ENCODE results near the gene PKP3.
"Not testable (repeated sequence)": the region's sequence is repeated elsewhere in the genome, so short reads cannot be mapped to it uniquely, and the experiment has no call there.

PKP3 gene

DNA sequence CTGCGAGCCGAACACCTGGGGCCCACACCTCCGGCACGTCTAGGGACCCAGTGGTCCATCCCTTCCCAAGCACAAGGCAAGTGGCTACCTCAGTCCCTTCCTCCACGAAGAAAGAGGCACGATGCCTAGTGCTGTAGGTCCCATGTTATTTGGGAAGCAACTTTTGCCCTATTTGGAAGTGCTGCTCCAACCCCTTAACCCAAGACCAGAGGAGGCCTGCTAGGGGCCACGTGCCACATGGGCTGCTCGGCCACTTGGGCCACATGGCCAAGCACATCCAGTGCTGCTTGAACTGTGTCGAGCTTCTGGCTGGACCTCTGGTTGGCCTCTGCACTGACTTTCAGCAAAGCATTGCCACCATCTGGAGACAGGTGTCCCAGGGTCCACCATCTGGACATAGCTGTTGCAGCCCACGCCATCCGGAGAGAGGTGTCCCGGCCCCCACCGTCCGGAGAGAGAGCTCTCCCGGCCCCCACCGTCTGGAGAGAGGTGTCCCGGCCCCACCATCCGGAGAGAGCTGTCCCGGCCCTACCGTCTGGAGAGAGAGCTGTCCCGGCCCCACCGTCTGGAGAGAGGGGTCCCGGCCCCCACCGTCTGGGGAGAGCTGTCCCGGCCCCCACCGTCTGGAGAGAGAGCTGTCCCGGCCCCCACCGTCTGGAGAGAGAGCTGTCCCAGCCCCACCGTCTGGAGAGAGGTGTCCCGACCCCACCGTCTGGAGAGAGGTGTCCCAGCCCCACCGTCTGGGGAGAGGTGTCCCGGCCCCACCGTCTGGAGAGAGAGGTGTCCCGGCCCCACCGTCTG lies 31.2 kb upstream of the PKP3 start:
- in situ Hi-C loops (cut with MboI; ENCODE audit: low sequenced_read_pairs), result no loop called here

- in situ Hi-C loops (cut with MboI; ENCODE audit: low sequenced_read_pairs), result not testable (repeated sequence)
Observed at GRCh38 chr11:363443-363805, 30.6 kb upstream of the PKP3 start.

DNA sequence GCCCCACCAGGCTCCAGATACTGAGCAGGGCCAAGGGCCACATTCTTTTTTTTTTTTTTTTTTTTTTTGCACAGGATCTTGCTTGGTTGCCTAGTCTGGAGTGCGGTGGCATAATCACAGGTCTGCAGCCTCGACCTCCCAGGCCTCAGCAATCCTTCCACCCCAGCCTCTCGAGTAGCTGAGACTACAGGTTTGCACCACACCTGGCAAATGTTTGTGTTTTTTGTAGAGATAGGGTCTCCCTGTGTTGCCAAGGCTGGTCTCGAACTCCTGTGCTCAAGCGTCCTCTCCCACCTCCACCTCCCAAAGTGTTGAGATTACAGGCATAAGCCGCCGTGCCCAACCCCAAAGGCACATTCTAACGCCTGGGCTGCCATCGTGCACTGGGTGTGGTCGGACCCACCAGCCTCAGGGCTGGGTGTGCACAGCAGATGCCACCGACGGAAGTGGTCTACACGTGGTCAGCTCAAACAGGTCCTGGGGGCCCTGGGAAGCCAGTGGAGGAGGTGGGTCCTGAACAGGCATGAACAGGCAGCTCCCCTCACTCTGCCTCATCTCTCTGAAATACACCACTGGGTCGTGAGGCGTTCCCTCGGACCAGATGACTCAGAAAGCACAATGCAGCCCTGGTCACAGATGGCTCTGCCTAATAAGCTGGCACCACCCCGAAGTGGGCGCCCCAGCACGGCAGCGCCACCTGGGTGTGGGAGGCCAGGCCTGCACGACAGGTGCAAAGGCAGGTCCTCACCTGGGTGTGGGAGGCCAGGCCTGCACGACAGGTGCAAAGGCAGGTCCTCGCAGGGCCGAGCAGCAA lies 29.9 kb upstream of the PKP3 start:
- in situ Hi-C loops (cut with MboI; ENCODE audit: low sequenced_read_pairs), result no loop called here

DNA sequence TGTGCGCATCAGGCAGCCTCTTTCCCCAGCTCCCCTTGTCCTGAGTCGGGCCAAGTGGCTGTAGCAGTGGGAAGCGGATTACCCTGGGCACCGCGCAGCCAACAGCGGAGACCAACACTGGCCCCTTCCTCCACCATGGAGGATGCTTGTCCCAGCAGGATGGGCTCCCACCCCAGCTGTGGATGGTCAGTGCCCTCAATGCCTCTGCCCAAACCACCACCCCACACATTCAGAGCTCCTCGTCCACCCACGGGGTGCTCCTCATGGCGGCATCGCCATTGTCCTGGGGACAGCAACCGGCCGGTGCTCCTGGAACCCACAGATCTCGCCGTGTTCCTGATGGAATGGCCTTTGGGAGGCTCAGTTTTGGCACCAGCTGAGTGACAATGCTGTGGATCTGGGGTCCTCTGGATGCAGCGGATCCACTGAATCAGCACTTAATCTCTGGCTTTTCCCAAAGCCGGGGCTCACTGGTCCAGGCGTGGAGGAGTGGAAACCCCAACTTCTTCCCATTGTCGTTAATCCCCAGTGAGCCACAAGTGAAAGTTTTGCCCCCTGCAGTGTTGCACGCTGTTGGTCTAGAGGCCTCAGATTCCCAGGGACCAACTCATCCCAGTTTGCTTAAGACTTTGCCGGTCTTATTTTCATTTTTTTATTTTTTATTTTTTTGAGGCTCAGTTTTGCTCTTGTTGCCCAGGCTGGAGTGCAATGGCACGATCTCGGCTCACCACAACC lies 28.9 kb upstream of the PKP3 start:
- in situ Hi-C loops (cut with MboI; ENCODE audit: low sequenced_read_pairs), result no loop called here

DNA sequence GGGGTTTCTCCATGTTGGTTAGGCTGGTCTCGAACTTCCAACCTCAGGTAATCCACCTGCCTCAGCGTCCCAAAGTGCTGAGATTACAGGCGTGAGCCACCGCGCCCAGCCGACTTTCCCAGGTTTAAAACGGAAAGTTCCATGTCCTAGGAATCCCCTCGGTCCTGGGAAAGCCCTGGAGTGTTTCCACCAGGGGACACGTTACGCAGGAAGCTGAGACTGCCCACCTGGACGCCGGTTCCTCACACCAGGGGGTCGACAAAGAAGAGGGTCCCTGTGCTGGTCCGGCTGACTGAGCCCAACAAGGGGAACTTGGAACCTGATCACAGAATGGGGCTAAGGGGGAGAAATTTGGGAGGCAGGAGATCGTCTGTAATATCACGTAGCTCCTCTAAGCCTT lies 28.2 kb upstream of the PKP3 start:
- in situ Hi-C loops (cut with MboI; ENCODE audit: low sequenced_read_pairs), result no loop called here

- in situ Hi-C loops (cut with MboI; ENCODE audit: low sequenced_read_pairs), result no loop called here
Observed at GRCh38 chr11:367956-368413, 26.0 kb upstream of the PKP3 start.

DNA sequence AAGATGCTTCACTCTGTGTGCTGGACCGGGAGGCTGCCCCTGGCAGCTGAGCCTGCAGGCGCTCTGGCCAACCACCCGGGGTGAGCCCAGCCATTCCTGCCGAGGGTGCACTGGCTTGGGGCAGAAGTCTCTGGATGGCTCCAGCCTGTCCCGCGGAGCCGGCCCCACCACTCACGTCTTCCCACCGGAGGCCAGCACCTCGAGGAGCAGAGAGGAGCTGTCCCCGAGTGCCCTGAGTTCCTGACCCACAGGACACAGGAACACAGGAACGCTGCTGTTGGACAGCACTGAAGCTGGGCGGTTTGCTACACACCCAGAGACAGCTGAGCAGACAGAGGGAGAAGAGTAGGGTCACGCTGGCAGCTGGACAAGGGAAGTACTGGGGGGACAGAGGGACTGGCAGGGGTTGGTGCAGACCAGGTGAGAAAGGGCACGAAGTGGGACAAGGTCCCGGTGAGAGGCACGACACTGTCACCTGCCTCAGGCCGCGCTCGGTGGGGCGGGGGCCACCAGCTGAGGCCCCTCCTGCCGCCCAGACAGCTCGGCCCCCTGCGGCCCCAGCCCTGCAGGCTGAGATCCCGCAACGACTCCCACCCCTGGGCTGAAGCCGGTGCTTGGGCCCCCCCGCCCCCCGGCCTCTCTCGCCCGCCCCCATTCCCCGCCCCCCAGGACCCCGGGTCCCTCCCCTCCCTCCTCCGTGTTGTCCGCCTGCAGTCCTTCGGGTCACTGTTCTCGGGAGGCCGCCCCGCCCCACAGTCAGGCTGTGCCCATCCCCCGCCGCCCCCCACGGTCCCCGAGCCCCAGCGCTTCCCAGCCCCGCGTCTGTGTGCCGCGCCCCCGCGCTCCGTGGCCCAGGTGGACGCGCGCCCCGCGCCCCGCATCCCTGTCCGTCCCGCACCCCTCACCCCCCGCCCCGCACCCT lies 25.3 kb upstream of the PKP3 start:
- in situ Hi-C loops (cut with MboI; ENCODE audit: low sequenced_read_pairs), result no loop called here

GRCh38 chr11:369336-370018 lies 24.5 kb upstream of the PKP3 start, which contains the start of gene B4GALNT4:
Gene B4GALNT4, plus strand, starts transcription at chr11:369499. Its CDS starts 305 bp downstream, at chr11:369804.
- in situ Hi-C loops (cut with MboI; ENCODE audit: low sequenced_read_pairs), result no loop called here

DNA sequence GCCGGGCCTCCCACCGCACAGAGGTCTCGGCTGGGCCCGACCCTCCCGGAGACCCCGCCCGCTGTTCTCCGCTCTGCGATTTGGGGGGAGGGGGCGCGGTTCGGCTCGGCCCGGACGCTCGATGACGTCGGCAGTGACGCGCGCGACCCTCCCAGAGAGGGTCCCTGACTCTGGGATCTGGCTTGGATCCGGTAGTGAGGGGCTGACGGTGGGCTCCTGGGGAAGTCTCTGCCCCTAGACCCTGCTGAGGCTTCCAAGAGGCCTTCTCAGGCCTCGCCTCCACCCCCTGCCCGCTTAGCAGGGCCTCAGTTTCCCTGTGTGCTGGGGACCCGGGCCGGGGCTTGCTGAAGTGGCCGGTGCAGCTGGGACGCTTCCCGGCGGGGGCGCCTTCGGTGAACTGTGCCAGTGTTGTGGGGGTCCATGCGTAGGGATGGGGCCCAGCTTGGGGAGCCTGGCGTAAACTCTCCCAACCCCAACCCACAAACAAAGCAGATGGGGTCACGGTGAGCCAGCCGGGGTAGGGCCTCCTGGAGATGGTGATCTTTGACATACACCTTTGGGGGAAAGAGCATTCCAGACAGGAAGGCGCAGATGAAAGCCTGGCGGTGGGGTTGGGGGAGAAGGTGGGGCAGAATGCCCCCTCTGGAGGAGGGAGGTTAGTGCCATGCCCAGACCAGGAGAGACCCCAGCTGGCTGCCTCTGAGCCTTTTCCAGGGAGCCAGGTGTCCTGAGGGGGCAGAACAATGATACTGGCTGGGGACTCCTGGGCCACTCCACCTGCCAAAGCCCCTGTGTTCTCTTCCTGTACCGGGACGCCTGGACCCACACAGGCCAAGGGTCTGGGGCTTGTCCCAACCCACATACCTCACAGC lies 23.7 kb upstream of the PKP3 start:
- in situ Hi-C loops (cut with MboI; ENCODE audit: low sequenced_read_pairs), result no loop called here

- in situ Hi-C loops (cut with MboI; ENCODE audit: low sequenced_read_pairs), result no loop called here
Observed at GRCh38 chr11:371051-371450, 23.0 kb upstream of the PKP3 start.

DNA sequence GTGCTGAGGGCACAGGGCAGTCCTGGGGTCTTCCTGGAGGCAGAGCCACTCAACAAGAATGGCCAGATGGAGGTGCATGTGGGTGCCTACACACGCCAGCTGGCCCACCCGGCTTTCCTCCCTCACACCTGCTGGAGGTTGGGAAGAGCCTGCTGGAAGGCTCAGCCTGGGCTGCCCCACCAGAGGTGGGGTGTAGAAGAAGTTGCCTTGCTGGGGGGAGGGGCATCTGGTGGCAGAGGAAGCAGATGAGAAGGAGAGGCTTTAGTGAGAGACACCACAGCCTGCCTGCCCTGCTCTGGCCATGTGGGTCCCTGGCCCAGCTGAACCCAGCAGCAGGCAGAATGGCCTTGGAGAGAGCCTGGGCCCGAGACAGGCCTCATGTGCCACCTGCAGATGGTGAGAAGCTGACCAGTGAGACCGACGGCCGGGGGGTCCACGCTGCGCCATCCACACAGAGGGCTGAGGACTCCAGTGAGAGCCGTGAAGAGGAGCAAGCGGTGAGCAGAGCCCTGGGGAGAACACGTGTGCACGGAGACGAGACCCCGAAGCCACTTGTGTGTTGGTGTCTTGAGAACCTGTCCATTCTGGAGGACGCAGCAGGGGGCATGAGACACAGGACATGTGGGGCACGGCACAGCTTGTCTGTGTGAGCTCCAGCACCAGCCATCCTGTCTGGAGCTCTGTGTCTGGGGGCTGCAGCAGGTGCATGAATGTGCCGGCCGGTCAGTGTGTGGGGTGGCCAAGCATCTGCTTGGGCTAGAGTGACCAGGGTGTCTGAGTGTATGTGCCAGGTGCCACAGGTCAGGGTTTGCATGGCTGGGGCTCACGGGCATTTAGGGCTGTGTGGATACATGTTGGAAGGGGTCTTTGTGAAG lies 22.1 kb upstream of the PKP3 start:
- in situ Hi-C loops (cut with MboI; ENCODE audit: low sequenced_read_pairs), result no loop called here

DNA sequence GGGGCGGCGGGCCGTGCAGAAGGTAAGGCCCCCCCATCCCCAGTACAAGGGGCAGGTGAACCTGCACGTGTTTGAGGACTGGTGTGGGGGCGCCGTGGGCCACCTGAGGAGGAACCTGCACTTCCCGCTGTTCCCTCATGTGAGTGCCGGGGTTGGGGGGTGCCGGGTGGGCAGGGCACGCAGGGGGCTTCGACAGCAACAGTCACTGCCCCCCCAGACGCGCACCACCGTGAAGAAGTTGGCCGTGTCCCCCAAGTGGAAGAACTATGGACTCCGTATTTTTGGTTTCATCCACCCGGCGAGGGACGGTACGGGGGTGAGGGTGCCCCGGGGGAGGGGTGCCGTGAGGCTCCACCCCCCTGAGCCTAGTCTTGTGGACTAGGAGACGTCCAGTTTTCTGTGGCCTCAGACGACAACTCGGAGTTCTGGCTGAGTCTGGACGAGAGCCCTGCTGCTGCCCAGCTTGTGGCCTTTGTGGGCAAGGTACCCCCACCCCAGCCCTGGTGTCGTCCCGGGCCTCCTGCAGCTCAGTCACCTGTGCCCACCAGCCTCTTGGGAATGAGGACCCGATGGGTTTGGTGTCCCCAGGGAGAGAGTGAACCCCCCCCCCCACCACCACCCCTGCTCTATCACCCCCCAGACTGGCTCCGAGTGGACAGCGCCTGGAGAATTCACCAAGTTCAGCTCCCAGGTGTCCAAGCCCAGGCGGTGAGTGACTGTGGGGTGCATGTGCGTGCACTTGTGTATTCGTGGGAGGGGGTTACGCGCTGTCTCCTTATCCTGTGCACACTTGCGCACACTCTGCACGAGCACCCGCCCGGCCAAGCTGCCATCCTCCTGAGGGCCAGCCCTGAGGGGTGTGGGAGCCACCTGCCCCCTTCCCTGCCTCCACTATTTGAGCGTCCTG lies 20.9 kb upstream of the PKP3 start:
- in situ Hi-C loops (cut with MboI; ENCODE audit: low sequenced_read_pairs), result no loop called here

DNA sequence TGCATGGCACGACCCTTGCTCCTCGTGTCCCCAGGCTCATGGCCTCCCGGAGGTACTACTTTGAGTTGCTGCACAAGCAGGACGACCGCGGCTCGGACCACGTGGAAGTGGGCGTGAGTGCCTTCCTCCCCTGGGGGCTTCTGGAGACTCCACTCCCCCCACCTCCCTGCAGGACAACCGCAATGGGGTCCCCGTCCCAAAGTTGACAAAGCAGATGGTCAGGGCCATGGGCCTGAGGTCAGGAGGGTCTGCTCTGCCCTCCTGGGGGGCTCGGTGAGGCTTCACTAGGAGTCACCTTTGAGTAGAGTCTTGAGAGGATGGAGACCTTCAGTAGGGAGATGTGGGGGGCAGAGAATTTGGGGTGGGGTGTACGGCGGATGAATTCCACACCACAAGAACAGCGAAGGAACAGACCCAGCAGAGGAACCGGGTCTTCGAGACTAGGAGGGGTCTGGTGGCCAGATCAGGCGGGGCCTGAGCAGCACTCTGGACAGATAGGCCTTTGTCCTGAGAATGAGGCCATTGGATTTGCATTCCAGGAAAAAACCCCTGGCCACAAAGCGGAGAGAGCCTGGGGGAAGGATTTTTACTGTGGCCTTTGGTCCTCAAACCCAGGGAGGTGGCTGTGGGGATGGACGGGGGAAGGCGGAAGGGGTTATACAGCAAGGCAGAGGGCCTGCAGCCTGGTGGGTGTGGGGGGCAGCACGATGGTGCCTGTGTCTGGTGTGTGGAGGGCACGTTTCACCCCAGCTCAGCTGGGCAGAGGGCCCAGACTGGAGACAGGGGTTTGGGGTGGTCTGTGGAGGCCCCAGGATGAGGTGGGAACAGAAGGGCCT lies 20.1 kb upstream of the PKP3 start:
- in situ Hi-C loops (cut with MboI; ENCODE audit: low sequenced_read_pairs), result no loop called here

DNA sequence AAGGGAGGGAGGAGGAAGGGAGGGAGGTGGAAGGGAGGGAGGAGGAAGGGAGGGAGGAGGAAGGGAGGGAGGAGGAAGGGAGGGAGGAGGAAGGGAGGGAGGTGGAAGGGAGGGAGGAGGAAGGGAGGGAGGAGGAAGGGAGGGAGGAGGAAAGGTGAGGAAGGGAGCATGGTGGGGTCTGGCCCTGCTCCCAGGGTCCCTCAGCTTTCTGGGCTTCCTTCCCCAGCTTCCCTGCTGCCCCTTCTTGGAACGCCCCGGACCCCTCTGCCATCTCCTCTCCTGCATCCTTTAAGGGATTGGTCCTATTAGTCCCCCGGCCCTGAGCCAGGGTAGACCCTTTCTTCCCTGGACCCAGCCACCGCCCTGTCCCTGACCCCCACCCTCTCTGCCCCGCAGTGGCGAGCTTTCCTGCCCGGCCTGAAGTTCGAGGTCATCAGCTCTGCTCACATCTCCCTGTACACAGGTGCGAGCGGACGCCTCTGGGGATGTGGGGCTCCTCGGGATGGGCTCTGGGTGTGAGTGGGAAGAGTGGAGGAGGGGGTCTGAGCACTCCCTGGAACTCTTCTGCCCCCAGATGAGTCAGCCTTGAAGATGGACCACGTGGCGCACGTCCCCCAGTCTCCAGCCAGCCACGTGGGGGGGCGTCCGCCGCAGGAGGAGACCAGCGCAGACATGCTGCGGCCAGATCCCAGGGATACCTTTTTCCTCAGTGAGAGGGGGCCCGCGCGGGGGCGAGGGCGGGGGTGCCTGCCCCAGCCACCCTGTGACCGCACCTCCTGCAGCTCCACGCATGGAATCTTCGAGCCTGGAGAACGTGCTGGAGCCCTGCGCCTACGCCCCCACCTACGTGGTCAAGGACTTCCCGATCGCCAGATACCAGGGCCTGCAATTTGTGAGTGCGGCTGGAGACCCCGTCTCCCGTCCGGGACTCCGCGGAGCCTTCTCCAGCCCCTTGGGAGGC lies 18.7 kb upstream of the PKP3 start:
- in situ Hi-C loops (cut with MboI; ENCODE audit: low sequenced_read_pairs), result no loop called here
